GM18499 (cell line): Measurements from ENCODE around the gene PPP1R12B.
"Not testable (repeated sequence)": the region's sequence is repeated elsewhere in the genome, so short reads cannot be mapped to it uniquely, and the experiment has no call there.

Source experiments
- ATAC-seq: cut with Tn5 transposase; IDR thresholded peaks from one replicate; pipeline ENCODE4 v1.9.1; 2021; ENCODE audit warnings: moderate number of reproducible peaks; ENCODE audit not compliant: insufficient read depth, unreplicated experiment

PPP1R12B gene

GRCh38 chr1:202343652-202344349 is 4.7 kb upstream of the PPP1R12B start:
- no peak for ATAC-seq

GRCh38 chr1:202348005-202348508 is 442 bp upstream of the PPP1R12B start:
- no peak for ATAC-seq

- no peak for ATAC-seq
Observed at GRCh38 chr1:202349206-202349928, 868 bp downstream of the PPP1R12B start.

GRCh38 chr1:202351725-202352124 is 3.2 kb downstream of the PPP1R12B start:
- no peak for ATAC-seq

- not testable (repeated sequence) for ATAC-seq
Observed at GRCh38 chr1:202352583-202353197, 4.2 kb downstream of the PPP1R12B start.

GRCh38 chr1:202355944-202356553 is 7.5 kb downstream of the PPP1R12B start:
- ATAC-seq = no peak

GRCh38 chr1:202357506-202357905 is 9.0 kb downstream of the PPP1R12B start:
- ATAC-seq = no peak

GRCh38 chr1:202361224-202361623 is 12.7 kb downstream of the PPP1R12B start:
- no peak for ATAC-seq

- ATAC-seq = no peak
Observed at GRCh38 chr1:202361701-202362100, 13.2 kb downstream of the PPP1R12B start.

- no peak for ATAC-seq
Observed at GRCh38 chr1:202362212-202362611, 13.7 kb downstream of the PPP1R12B start.

- no peak for ATAC-seq
Observed at GRCh38 chr1:202365092-202365815, 16.8 kb downstream of the PPP1R12B start.

GRCh38 chr1:202367271-202367670 is 18.8 kb downstream of the PPP1R12B start:
- ATAC-seq = no peak

GRCh38 chr1:202370906-202371305 is 22.4 kb downstream of the PPP1R12B start:
- not testable (repeated sequence) for ATAC-seq

- no peak for ATAC-seq
Observed at GRCh38 chr1:202374099-202374498, 25.6 kb downstream of the PPP1R12B start.

GRCh38 chr1:202375175-202375574 is 26.7 kb downstream of the PPP1R12B start:
- not testable (repeated sequence) for ATAC-seq

- no peak for ATAC-seq
Observed at GRCh38 chr1:202376247-202376646, 27.7 kb downstream of the PPP1R12B start.

GRCh38 chr1:202379884-202380529 is 31.5 kb downstream of the PPP1R12B start:
- ATAC-seq = not testable (repeated sequence)

- ATAC-seq = not testable (repeated sequence)
Observed at GRCh38 chr1:202380535-202380934, 32.0 kb downstream of the PPP1R12B start.

GRCh38 chr1:202381867-202382266 is 33.4 kb downstream of the PPP1R12B start:
- not testable (repeated sequence) for ATAC-seq
